ENCODE data around the gene ZKSCAN1.

ZKSCAN1 gene

GRCh38 chr7:100040575-100040974 lies 25.2 kb downstream of the ZKSCAN1 start:
- no peak for DNase-seq

DNA sequence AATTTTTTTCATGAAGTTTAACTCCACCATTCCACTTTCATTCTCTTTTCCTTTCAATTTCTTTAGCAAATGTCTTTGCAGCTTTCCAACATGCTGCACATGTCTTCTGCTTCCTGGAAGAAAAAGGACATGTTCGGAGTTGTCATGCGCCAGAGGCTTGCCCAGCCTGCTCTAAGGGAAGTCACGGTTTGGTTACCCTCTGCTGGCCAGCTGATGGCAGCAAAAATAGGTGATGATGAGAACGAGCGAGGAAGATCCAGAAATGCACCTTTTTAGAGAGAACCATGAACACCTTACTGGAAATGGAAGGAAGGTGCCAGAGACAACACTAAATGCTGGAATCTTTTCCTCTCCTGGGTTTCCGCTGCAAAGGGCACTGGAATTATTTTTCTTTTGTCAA lies 29.3 kb downstream of the ZKSCAN1 start:
- DNase-seq = no peak

DNA sequence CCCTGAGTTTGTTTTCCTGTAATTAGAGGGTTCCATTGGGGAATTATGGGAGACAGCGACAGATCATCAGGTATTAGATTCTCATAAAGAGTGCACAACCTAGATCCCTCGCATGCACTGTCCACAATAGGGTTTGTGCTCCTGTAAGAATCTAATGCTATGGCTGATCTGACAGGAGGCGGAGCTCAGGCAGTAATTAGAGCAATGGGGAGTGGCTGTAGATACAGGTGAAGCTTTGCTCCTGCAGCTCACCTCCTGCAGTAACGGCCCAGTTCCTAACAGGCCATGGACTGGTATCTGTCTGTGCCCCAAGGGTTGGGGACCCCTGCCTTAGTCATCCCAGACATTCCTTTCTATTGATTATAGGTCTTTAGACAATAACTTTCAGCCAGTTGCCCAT lies 33.3 kb downstream of the ZKSCAN1 start:
- DNase-seq = no peak

- DNase-seq = peak; percentile 85
These were observed 34.3 kb downstream of the ZKSCAN1 start, which contains the start of gene ZSCAN21 for GRCh38 chr7:100049441-100050291. Gene ZSCAN21 (plus strand): TSS chr7:100049774. CDS start chr7:100057007, 7,233 bp downstream.

DNA sequence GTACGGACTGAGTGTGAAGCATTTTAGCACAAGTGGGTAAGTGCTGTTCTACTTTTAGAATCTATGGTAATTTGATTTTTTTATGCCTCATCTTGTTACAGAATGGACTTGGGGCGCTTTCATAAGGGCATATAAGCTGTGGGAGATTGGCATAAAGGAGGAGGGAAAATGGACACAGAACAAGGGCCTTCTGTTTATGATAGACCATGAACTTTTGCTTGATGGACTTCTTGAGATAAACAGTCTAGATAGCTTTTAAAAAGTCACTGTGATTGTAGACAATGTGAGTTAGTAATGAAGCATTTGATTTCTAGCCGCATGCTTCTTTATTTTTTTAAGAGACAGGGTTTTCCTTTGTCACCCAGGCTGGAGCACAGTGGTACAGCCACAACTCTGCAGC lies 36.2 kb downstream of the ZKSCAN1 start:
- no peak for DNase-seq

- DNase-seq = peak; percentile 19
These were observed 37.8 kb downstream of the ZKSCAN1 start for GRCh38 chr7:100053215-100053614.

GRCh38 chr7:100057006-100057405 lies 41.6 kb downstream of the ZKSCAN1 start:
- no peak for DNase-seq

DNA sequence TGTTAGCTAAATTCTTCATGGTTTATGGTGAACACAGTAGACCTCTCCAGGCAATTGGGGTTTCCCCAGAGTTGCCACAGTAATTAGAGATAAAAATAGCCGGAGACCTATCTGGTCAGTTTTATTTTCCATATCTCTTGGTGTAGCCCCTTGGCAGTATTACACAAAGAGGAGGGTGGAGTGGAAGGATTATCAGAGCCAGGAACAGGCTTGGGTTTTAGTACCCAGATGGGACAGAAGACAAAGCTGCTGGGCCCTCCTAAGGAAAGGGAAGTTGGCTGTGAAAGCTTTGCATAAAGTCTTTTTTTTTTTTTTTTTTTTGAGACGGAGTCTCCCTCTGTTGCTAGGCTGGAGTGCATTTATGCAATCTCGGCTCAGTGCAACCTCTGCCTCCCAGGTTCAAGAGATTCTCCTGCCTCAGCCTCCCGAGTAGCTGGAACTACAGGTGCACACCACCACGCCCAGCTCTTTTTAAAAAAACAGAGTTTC lies 43.9 kb downstream of the ZKSCAN1 start:
- DNase-seq = no peak

GRCh38 chr7:100061518-100062193 lies 46.3 kb downstream of the ZKSCAN1 start:
- DNase-seq = no peak

DNA sequence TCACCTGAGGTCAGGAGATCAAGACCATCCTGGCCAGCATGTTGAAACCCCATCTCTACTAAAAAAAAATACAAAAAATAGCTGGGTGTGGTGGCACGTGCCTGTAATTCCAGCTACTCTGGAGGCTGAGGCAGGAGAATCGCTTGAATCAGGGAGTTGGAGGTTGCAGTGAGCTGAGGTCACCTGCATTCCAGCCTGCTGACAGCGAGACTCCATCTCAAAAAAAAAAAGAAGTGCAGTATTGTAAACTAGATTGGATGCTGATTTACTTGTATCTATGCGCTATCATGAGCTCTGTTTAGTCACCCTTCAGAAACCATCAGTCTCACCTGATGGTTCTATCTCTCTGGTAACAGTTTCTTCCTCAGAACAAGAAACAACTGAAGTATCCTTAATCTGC lies 48.0 kb downstream of the ZKSCAN1 start:
- no peak for DNase-seq

DNA sequence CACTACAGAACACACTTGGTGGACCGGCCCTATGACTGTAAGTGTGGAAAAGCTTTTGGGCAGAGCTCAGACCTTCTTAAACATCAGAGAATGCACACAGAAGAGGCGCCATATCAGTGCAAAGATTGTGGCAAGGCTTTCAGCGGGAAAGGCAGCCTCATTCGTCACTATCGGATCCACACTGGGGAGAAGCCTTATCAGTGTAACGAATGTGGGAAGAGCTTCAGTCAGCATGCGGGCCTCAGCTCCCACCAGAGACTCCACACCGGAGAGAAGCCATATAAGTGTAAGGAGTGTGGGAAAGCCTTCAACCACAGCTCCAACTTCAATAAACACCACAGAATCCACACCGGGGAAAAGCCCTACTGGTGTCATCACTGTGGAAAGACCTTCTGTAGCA lies 48.8 kb downstream of the ZKSCAN1 start:
- DNase-seq = no peak

- DNase-seq = no peak
These were observed 50.2 kb downstream of the ZKSCAN1 start for GRCh38 chr7:100065452-100066186.

DNA sequence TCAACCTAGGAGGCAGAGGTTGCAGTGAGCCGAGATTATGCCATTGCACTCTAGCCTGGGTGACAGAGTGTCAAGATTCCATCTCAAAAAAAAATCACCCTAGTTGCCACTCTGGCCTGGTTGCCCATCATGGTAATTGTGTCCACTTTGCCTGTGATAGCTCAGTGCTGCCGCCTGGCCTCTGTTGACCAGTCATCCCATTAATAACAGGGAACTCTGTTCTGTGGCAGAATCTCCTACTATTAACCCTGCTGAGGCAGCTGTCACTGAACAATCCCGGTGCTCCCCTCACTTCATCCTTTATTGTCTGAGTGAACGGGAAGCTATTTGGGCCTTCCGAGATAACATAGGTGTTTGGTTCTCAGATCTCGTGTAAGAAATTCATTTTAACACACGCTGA lies 51.6 kb downstream of the ZKSCAN1 start:
- no peak for DNase-seq

GRCh38 chr7:100069991-100070390 lies 54.6 kb downstream of the ZKSCAN1 start:
- DNase-seq = no peak

DNA sequence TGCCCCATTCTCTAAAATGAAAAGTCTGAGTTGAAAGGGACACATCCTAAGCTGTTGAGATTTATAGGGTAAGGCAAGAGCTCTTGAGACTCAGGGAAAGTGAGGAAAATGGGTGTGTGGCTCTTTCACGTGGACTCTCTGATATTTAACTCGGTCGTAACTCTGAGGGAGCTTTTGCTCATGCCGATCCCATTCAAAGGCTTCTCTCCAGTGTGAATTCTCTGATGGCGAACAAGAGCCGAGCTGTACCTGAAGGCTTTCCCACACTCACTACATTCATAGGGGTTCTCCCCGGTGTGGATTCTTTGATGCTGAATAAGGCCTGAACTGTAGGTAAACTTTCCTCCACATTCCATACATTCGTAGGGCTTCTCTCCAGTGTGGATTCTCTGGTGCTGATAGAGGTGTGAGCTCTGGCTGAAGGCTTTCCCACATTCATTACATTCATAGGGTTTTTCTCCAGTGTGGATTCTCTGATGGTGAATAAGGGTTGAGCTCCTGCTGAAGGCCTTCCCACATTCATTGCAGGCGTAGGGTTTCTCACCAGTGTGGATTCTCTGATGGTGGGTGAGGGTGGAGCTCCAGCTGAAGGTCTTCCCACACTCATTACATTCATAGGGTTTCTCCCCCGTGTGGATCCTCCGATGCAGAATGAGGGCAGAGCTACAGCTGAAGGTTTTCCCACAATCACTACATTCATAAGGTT lies 55.8 kb downstream of the ZKSCAN1 start:
- DNase-seq = no peak

GRCh38 chr7:100072462-100072861 lies 57.1 kb downstream of the ZKSCAN1 start:
- no peak for DNase-seq

DNA sequence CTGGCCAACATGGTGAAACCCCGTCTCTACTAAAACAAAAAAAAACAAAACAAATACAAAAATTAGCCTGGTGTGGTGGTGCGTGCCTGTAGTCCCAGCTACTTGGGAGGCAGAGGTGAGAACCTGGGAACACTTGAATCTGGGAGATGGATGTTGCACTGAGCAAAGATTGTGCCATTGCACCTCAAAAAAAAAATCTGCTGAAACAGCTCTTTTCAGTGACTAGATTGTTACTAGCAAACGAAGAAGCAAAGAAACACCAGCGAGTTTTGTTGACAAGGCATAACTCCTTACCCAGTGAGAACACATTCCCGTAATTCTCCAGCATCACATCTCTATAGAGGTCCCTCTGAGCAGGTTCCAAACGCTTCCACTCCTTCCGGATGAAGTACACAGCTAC lies 59.4 kb downstream of the ZKSCAN1 start:
- DNase-seq = no peak

- no peak for DNase-seq
These were observed 60.0 kb downstream of the ZKSCAN1 start for GRCh38 chr7:100075418-100075817.

DNA sequence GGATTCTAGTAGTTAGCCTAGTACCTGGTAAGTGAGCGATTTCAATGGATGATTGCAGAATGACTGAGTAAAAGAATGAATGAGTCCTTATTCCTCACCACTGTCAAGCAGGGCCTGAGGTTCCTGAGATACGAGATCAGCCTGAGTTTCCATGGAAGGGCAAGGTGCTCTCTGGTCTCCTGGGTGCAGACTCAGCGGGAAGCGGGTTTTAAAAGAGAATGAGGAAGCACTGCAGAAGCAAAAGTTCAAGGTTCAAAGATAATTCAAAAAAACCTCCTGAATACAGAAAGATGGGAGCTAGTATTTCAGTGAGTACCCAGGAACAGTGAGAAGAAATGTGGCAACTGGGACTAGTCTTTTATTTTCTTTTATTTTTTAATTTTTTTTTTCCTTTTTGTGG lies 61.8 kb downstream of the ZKSCAN1 start:
- no peak for DNase-seq

- no peak for DNase-seq
These were observed 63.7 kb downstream of the ZKSCAN1 start for GRCh38 chr7:100079024-100079560.

GRCh38 chr7:100080907-100081534 lies 65.6 kb downstream of the ZKSCAN1 start:
- DNase-seq = no peak

GRCh38 chr7:100081535-100082102 lies 66.2 kb downstream of the ZKSCAN1 start, which contains the start of gene ZNF3:
Gene ZNF3 (minus strand): TSS chr7:100081723. CDS start chr7:100077357, 4,366 bp downstream.
- DNase-seq = peak; percentile 99

Data from activated CD4-positive, alpha-beta T cell treated with anti-CD3 and anti-CD28 coated beads for 48 hours (primary cell).